Ovary (tissue), 9 donors: ENCODE data around the gene ABLIM2. TPM values are rescaled to one million over a fixed set of nuclear protein-coding genes. Genes with fewer than 3 reads are reported as not detected.
"Not testable (repeated sequence)": the region's sequence is repeated elsewhere in the genome, so short reads cannot be mapped to it uniquely, and the experiment has no call there.

Experiments used
- DNase-seq, 5 donors: peaks; one replicate each; pipeline ENCODE4 v3.0.0-alpha.2; 2019 to 2020
- H3K27ac ChIP-seq, 2 donors: fragments of 200-600 bp; one replicate each; pipeline versions ENCODE4 v1.5.1 to v1.8.0; 2019 to 2022
- H3K27me3 ChIP-seq: fragments of 200-600 bp; one replicate; pipeline ENCODE4 v1.8.0; 2022
- H3K36me3 ChIP-seq: fragments of 200-600 bp; sonication (generic); one replicate; pipeline ENCODE4 v1.5.1; 2019
- H3K4me1 ChIP-seq: one replicate; pipeline ENCODE4 v1.8.1; 2013; ENCODE audit warnings: mild to moderate bottlenecking, moderate library complexity; ENCODE audit not compliant: insufficient read depth
- H3K4me3 ChIP-seq: fragments of 200-600 bp; sonication (generic); one replicate; pipeline ENCODE4 v1.5.1; 2017
- H3K9me3 ChIP-seq, 2 donors: fragments of 200-600 bp in 1 of 2; sonication (generic) in 1 of 2; one replicate each; pipeline versions ENCODE4 v1.5.1 to v1.8.1; 2013 to 2019; ENCODE audit warnings: mild to moderate bottlenecking in 1 of 2, moderate library complexity in 1 of 2
- EP300 ChIP-seq: sonication (generic); formaldehyde crosslinking; IDR thresholded peaks from one replicate; pipeline ENCODE4 v1.6.1; 2017; ENCODE audit warnings: antibody characterized with exemption
- POLR2A ChIP-seq: fragments of 450-650 bp; IDR thresholded peaks from one replicate; pipeline ENCODE4 v1.6.1; 2017; ENCODE audit warnings: antibody characterized with exemption, mild to moderate bottlenecking, moderate library complexity
- WGBS, 3 donors: extraction: QIAGEN DNeasy Blood & Tissue Kit in 1 of 3; methylation state at CpG; one replicate each; pipeline versions ENCODE4 v1.1.5 to v1.1.7; 2013 to 2017; 5-methylcytosine and 5-hydroxymethylcytosine counted together
- intact Hi-C, 4 donors: fragments of 100-400 bp; cut with DNase I; formaldehyde crosslinking; loops; one replicate each; pipeline versions ENCODE4 v1.11.0 to v1.15.1; 2022 to 2023
- polyA plus RNA-seq, 2 donors: library from polyadenylated mRNA; stranded (reverse); fragments of 200-250 nt in 1 of 2; fragments of 350-450 nt in 1 of 2; fragmentation: Illumina TruSeq in 1 of 2; extraction: RNeasy Lipid Tissue Mini Kit (QIAGEN cat#74804) in 1 of 2; gene quantifications; one replicate each; pipeline ENCODE4 v1.2.3, GENCODE V29; 2013 to 2014
- total RNA-seq, 7 donors: library from RNA; depleted of rRNA in 2 of 7; stranded (reverse); fragments of >200 nt in 2 of 7; fragmentation: NEBNext Ultra II Directional in 3 of 7; extraction: Animal tissue kit (Norgen Biotek cat#: 25700) in 3 of 7; gene quantifications; one replicate each; pipeline versions ENCODE4 v1.1.0 to v1.2.4, GENCODE V29; 2016 to 2023
- TF ChIP-seq, protein P1 (sequence below), 3 donors: fragments of 450-650 bp in 2 of 3; fragments of 200-600 bp in 1 of 3; IDR thresholded peaks; one replicate each; pipeline versions ENCODE4 v1.5.1 to v1.8.0; 2016 to 2022; ENCODE audit warnings: antibody characterized with exemption in 3 of 3, mild to moderate bottlenecking in 1 of 3
- donor health status: DM: no; HTN: no; CAD: no; lungs with moderate emphysema.
- donor health status: DM: no; HTN: no; CAD: no.
- donor health status: Bipolar disorder and iron deficiency.
- donor health status: DM: yes; HTN: yes; CAD: no.
- donor health status: DM: no; HTN: no; CAD: no.
- donor health status: DM: yes; HTN: yes; CAD: no.

ABLIM2 gene
- total and polyA plus RNA-seq, 9 donors: 0.81 to 7.9 (median 2.1) TPM

DNA sequence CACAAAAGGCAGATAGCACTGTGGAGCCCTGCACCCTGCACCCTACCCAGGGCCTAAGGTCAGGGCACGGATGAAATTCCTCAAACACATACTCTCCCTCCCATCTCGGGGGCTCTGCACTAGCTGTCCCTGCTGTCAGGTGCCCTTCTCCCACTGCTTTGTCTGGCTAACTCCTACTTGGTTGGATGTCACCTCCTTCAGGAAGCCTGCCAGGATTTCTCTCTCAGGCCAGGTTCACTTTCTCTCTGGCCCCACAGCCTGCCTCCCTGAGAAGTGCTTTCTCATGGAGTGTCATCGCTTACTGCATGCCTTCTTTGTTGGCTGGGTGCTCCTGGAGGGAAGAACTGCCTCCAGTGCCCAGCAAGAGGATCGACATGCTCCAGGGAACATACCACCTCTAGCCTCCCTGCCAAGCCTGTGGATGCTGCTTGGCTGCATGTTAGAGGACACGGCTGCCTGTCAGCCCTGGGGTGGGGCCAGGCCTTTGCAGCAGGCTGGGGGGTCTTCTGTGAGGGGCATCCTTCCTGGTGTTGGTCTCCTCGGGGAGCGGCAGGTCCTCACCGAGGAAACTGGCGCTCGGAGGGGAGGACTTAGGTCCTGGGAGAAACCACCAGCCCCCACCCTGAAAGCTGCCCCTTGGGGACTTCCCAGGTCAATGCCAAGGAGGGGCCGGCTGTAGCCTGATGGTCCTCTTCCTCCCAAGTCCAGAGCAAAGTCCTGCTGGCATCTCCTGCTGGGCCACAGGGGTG, 15.0 kb downstream of the ABLIM2 start:
- DNase-seq: no peak
- WGBS, 3 donors: 69 to 72% (median 69%) methylated on average over 9 to 11 of the region's 11 CpGs
- no peaks in the 10 kb centered on the region for H3K27me3 ChIP-seq
- intact Hi-C loops: no loop called here
- H3K36me3 ChIP-seq: no peaks in the 10 kb centered on the region
- no peak for TF ChIP-seq EP300
- no peak for TF ChIP-seq POLR2A
- TF ChIP-seq, protein P1, sequence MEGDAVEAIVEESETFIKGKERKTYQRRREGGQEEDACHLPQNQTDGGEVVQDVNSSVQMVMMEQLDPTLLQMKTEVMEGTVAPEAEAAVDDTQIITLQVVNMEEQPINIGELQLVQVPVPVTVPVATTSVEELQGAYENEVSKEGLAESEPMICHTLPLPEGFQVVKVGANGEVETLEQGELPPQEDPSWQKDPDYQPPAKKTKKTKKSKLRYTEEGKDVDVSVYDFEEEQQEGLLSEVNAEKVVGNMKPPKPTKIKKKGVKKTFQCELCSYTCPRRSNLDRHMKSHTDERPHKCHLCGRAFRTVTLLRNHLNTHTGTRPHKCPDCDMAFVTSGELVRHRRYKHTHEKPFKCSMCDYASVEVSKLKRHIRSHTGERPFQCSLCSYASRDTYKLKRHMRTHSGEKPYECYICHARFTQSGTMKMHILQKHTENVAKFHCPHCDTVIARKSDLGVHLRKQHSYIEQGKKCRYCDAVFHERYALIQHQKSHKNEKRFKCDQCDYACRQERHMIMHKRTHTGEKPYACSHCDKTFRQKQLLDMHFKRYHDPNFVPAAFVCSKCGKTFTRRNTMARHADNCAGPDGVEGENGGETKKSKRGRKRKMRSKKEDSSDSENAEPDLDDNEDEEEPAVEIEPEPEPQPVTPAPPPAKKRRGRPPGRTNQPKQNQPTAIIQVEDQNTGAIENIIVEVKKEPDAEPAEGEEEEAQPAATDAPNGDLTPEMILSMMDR (IDR thresholded peaks at IDR 0.05): no peak
- H3K4me3 ChIP-seq: no peak overlapping the region
- no peaks in the 10 kb centered on the region for H3K9me3 ChIP-seq
- H3K27ac ChIP-seq: no peak overlapping the region
- H3K4me1 ChIP-seq: peaks cover 14% of the 10 kb centered on the region

DNA sequence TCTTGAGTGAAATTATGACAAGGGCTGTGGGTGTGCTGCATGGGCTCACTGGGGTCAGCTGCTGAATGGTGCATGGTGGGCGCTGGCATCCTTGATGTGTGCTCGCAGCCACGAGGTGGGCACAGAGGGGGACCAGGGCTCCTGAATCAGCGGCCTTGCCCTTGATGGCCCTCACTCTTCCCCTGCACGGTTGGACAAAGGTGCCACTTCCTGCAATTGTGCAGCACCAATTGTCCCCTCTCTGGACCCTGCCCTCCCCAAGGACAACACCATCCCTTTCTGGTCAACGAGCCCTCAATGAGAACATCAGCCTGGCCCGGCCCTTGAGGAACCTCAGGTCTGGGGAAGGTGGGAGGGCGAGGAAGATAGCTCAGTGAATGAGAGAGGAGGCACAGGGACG, 16.1 kb downstream of the ABLIM2 start:
- Histone ChIP-seq H3K27me3 (no peaks in the 10 kb centered on the region), H3K27ac (no peak overlapping the region), H3K9me3 (no peaks in the 10 kb centered on the region), H3K36me3 (no peaks in the 10 kb centered on the region), H3K4me3 (no peak overlapping the region), H3K4me1 (peaks cover 14% of the 10 kb centered on the region)
- intact Hi-C loops: no loop called here
- no peak for TF ChIP-seq POLR2A
- TF ChIP-seq EP300: no peak
- TF ChIP-seq, protein P1 (IDR thresholded peaks at IDR 0.05): no peak
- WGBS, 3 donors: 60 to 75% (median 63%) methylated on average over 9 of the region's 9 CpGs
- no peak for DNase-seq

DNA sequence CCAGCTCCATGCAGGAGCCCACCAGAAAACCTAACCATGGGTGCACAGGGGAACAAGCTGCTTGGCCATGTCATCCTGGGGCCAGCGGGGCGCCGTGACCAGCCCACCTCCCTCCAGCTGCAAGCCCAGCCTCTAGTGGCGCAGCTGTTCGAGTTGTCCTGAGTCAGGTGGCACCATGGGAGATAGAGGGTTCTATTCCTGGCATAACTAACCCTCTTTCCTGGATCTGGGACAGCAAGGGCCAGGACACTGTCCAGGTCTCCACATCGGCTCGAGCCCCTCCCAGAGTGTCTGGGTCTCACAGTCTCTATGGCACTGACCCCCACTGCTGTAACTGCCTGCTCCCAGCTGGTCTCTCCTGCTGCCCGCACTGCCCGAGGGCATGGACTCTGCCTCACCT, 16.7 kb downstream of the ABLIM2 start:
- peaks cover 14% of the 10 kb centered on the region for H3K4me1 ChIP-seq
- DNase-seq: no peak
- no peaks in the 10 kb centered on the region for H3K36me3 ChIP-seq
- intact Hi-C loops: no loop called here
- WGBS, 3 donors: 85 to 89% (median 86%) methylated on average over 9 of the region's 9 CpGs
- H3K4me3 ChIP-seq: no peak overlapping the region
- H3K27me3 ChIP-seq: no peaks in the 10 kb centered on the region
- no peaks in the 10 kb centered on the region for H3K9me3 ChIP-seq
- TF ChIP-seq POLR2A: no peak
- no peak for TF ChIP-seq EP300
- TF ChIP-seq, protein P1 (IDR thresholded peaks at IDR 0.05): no peak
- H3K27ac ChIP-seq: no peak overlapping the region

DNA sequence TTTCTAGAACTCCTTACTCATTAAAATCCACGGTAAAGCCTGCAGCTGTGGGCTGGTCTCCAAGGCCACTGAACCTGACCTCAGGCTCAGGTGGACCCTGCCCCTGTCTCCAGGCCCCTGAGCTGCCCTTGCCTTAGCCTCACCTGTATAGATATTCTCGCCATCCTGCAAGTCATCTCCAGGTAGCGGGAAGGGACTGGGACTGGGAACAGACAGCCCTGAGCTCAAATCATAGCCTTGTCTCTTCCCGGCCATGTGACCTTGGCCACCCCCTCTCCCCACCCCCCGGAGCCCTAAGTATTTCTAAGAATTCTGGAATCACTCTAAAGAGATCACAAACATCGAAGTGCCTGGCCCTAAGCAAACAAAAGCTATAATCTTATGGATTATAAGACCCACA, 17.7 kb downstream of the ABLIM2 start:
- no peak overlapping the region for H3K4me3 ChIP-seq
- DNase-seq: no peak
- no peak overlapping the region for H3K27ac ChIP-seq
- H3K9me3 ChIP-seq: no peaks in the 10 kb centered on the region
- TF ChIP-seq POLR2A (no peak), EP300 (no peak)
- TF ChIP-seq, protein P1 (IDR thresholded peaks at IDR 0.05): no peak
- H3K36me3 ChIP-seq: no peaks in the 10 kb centered on the region
- 50 to 59% (median 52%) methylated on average over 6 of the region's 6 CpGs for WGBS, 3 donors
- H3K4me1 ChIP-seq: peaks cover 11% of the 10 kb centered on the region
- intact Hi-C loops: no loop called here
- H3K27me3 ChIP-seq: no peaks in the 10 kb centered on the region

DNA sequence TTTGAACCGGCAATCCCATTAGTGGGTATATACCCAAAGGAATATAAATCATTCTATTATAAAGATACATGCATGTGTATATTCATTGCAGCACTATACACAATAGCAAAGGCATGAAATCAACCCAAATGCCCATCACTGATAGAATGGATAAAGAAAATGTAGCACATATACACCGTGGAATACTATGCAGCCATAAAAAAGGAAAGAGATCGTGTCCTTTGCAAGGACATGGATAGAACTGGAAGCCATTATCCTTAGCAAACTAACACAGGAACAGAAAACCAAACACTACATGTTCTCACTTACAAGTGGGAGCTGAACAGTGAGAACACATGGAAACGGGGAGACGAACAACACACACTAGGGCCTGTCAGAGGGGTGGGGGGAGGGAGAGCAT, 18.9 kb downstream of the ABLIM2 start:
- H3K9me3 ChIP-seq, intact Hi-C loops, H3K36me3 ChIP-seq, DNase-seq, H3K27ac ChIP-seq, H3K4me1 ChIP-seq, H3K27me3 ChIP-seq, H3K4me3 ChIP-seq: not testable (repeated sequence)
- WGBS, 3 donors: 94 to 95% (median 95%) methylated on average over 5 of the region's 5 CpGs
